ENCODE data around the gene C1QA.

Gene C1QA

DNA sequence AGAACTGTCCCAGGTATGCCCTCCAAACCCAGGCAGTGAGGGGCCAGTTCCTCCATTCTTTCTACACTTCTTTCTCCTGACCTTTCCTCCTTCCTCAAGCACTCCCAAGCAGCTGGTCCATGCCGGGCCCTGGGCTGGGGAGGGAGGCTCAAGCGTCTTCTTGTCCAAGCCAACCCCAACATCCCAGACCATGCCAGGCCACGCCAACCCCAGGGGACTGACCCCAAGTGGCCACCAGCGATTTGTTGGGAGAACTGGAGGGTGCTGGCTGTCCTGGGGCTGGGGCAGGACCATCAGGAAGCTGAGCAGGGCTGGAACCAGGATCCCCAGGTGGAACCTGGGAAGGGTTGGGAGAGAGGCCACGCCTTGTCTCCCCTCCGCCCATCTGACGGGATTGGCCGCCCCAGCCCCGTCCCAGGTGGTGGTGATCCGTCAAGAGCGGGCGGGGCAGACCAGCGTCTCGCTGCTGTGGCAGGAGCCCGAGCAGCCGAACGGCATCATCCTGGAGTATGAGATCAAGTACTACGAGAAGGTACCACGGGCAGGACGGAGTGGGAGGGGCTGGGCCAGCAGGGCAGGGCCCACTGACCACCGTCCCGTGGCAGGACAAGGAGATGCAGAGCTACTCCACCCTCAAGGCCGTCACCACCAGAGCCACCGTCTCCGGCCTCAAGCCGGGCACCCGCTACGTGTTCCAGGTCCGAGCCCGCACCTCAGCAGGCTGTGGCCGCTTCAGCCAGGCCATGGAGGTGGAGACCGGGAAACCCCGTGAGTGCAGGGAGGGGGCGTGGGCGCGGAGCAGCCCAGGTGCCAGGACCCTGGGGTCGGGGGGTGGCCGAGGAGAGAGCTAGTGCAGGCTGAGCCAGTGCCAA is 43.3 kb upstream of the C1QA start:
- H3K9me3 ChIP-seq (ENCODE audit: severe bottlenecking) = no peaks in the 10 kb centered on the region
- no peak for DNase-seq
- no peaks in the 10 kb centered on the region for H3K27me3 ChIP-seq (ENCODE audit: insufficient read depth, low read depth, severe bottlenecking)
- TF ChIP-seq, protein P1, sequence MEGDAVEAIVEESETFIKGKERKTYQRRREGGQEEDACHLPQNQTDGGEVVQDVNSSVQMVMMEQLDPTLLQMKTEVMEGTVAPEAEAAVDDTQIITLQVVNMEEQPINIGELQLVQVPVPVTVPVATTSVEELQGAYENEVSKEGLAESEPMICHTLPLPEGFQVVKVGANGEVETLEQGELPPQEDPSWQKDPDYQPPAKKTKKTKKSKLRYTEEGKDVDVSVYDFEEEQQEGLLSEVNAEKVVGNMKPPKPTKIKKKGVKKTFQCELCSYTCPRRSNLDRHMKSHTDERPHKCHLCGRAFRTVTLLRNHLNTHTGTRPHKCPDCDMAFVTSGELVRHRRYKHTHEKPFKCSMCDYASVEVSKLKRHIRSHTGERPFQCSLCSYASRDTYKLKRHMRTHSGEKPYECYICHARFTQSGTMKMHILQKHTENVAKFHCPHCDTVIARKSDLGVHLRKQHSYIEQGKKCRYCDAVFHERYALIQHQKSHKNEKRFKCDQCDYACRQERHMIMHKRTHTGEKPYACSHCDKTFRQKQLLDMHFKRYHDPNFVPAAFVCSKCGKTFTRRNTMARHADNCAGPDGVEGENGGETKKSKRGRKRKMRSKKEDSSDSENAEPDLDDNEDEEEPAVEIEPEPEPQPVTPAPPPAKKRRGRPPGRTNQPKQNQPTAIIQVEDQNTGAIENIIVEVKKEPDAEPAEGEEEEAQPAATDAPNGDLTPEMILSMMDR (IDR thresholded peaks at IDR 0.05; ENCODE audit: low read depth, low read length) = no peak
- H3K36me3 ChIP-seq = no peaks in the 10 kb centered on the region; the same call in 1 of the 2 replicates
- no peak overlapping the region for H3K4me3 ChIP-seq (ENCODE audit: low read depth, low read length)
- no peak overlapping the region for H3K27ac ChIP-seq

DNA sequence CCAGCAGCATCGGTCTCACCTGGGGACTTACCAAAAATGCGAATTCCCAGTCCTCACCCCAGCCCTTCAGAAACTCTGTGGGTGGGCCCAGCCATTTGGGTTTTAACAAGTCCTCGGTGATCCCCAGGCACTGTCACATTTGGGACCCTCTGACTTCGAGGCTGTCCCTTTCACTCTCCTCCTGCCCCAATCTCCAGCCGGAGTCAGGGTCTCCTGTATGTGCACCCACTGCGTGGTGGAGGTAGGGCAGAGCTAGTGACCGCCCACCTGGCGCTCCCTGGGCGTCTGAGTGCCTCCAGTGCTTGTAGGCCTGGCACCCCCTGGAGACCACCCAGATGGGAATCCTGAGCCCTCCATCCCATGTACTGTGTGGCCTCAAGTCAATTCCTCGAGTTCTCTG is 42.0 kb upstream of the C1QA start:
- TF ChIP-seq, protein P1 (IDR thresholded peaks at IDR 0.05; ENCODE audit: low read depth, low read length) = no peak
- Histone ChIP-seq H3K27ac (no peak overlapping the region), H3K27me3 (ENCODE audit: insufficient read depth, low read depth, severe bottlenecking) (no peaks in the 10 kb centered on the region), H3K36me3 (no peaks in the 10 kb centered on the region; the same call in 1 of the 2 replicates), H3K4me3 (ENCODE audit: low read depth, low read length) (no peak overlapping the region), H3K9me3 (ENCODE audit: severe bottlenecking) (no peaks in the 10 kb centered on the region)
- DNase-seq = no peak

DNA sequence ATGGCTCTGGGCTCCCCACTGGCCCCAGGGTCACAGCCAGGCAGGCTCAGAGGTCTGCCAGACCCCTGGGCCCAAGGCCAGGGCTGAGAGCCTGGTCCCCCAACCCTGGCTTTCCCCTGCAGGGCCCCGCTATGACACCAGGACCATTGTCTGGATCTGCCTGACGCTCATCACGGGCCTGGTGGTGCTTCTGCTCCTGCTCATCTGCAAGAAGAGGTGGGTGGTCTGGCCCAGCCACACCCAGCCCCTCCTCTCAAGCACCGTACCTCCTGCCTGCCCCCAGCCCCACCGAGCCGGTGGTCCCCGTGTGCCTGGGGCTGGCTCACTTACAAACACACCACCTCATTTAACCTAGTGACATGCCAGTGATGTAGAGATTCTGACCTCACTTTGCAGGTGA is 41.3 kb upstream of the C1QA start:
- Histone ChIP-seq H3K36me3 (no peaks in the 10 kb centered on the region; the same call in 1 of the 2 replicates), H3K27ac (no peak overlapping the region), H3K9me3 (ENCODE audit: severe bottlenecking) (no peaks in the 10 kb centered on the region), H3K4me3 (ENCODE audit: low read depth, low read length) (no peak overlapping the region), H3K27me3 (ENCODE audit: insufficient read depth, low read depth, severe bottlenecking) (no peaks in the 10 kb centered on the region)
- TF ChIP-seq, protein P1 (IDR thresholded peaks at IDR 0.05; ENCODE audit: low read depth, low read length) = no peak
- no peak for DNase-seq

DNA sequence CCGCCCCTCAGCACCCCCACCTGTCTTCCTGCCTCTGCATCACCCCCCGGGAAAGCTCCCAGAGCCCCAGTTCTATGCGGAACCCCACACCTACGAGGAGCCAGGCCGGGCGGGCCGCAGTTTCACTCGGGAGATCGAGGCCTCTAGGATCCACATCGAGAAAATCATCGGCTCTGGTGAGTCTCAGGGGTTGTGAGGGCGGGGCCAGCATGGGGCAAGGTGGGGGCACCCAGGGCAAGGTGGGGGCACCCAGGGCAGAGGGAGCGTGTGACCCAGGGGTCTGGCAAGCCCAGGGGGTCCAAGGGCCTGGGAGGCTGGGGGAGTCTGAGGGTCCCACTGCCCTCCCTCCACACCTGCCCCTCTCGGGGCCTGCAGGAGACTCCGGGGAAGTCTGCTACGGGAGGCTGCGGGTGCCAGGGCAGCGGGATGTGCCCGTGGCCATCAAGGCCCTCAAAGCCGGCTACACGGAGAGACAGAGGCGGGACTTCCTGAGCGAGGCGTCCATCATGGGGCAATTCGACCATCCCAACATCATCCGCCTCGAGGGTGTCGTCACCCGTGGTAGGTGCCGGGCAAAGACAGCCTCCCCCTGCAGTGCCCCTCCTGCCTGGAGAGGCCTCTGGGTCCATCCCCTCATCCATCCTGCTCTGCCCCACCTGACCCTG is 39.0 kb upstream of the C1QA start:
- TF ChIP-seq, protein P1 (IDR thresholded peaks at IDR 0.05; ENCODE audit: low read depth, low read length) = no peak
- no peaks in the 10 kb centered on the region; the same call in 1 of the 2 replicates for H3K36me3 ChIP-seq
- no peak for DNase-seq
- H3K9me3 ChIP-seq (ENCODE audit: severe bottlenecking) = no peaks in the 10 kb centered on the region
- H3K27ac ChIP-seq = no peak overlapping the region
- no peaks in the 10 kb centered on the region for H3K27me3 ChIP-seq (ENCODE audit: insufficient read depth, low read depth, severe bottlenecking)
- H3K4me3 ChIP-seq (ENCODE audit: low read depth, low read length) = no peak overlapping the region

DNA sequence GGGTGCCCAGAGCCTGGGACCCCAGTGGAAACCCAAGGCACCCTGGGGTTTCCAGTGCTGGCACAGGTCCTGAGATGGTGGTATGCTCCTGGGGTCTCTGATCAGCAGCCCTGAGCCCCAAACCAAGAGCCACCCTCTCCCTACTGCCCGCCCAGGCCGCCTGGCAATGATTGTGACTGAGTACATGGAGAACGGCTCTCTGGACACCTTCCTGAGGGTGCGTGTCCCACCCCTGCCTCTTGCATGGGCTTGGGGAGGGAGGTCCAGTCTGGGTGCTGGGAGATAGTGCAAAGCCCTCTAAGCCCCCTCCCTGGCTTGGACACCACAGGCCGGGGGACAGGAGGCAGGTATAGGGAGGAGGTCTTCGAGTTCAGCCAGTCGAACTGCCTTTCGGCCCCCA is 38.4 kb upstream of the C1QA start:
- Histone ChIP-seq H3K9me3 (ENCODE audit: severe bottlenecking) (no peaks in the 10 kb centered on the region), H3K4me3 (ENCODE audit: low read depth, low read length) (no peak overlapping the region), H3K36me3 (no peaks in the 10 kb centered on the region; the same call in 1 of the 2 replicates), H3K27me3 (ENCODE audit: insufficient read depth, low read depth, severe bottlenecking) (no peaks in the 10 kb centered on the region), H3K27ac (no peak overlapping the region)
- TF ChIP-seq, protein P1 (IDR thresholded peaks at IDR 0.05; ENCODE audit: low read depth, low read length) = no peak
- DNase-seq = no peak
